ENCODE data around the gene NOSTRIN. TPM values are rescaled to one million over a fixed set of nuclear protein-coding genes. Genes with fewer than 3 reads are reported as not detected.

NOSTRIN gene
- total and polyA plus RNA-seq, 5 donors from 2014 or later, result not detected

DNA sequence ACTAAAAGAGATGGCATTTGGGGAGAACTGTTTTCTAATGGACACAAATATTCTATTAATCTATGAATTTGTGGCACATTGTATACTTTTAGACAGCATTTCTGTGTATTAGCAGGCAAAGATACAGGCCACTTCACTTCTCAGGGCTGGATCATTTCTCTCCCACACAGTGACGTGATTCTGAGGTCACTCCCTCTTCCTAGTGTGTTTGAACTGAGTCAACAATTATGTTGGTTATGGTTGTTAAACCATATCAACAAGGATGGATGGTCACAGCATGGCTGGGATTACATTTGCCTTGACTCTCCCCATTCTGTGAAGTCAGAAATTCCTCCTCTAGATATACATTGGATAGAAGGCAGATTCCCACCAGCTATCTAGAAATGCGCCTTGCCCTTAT, 11.6 kb downstream of the NOSTRIN start:
- no peak overlapping the region for H3K27ac ChIP-seq (ENCODE audit: insufficient read depth, low read length, poor library complexity, severe bottlenecking)
- Mint-ChIP-seq H3K36me3 (no peaks in the 10 kb centered on the region), H3K27ac (no peak overlapping the region), H3K9me3 (peaks cover 0 to 3% (median 0%) of the 10 kb centered on the region in 7 donors), H3K27me3 (peaks cover 19% of the 10 kb centered on the region), H3K4me1 (no peaks in the 10 kb centered on the region), H3K4me3 (no peak overlapping the region)
- H3K27me3 ChIP-seq (ENCODE audit: control insufficient read depth, insufficient read depth, low read length), result peaks cover 4% of the 10 kb centered on the region
- H3K4me3 ChIP-seq (ENCODE audit: low read depth, low read length), result no peak overlapping the region
- no peaks in the 10 kb centered on the region for H3K36me3 ChIP-seq (ENCODE audit: control insufficient read depth, insufficient read depth, low read length)
- no peaks in the 10 kb centered on the region for H3K9me3 ChIP-seq (ENCODE audit: control insufficient read depth in 2 of 2, low read length in 2 of 2)
- no peak for ATAC-seq (ENCODE audit: low read depth in 2 of 2)
- DNase-seq, result no peak
- no peaks in the 10 kb centered on the region for H3K4me1 ChIP-seq (ENCODE audit: control insufficient read depth, insufficient read depth, low read length, poor library complexity, severe bottlenecking)

DNA sequence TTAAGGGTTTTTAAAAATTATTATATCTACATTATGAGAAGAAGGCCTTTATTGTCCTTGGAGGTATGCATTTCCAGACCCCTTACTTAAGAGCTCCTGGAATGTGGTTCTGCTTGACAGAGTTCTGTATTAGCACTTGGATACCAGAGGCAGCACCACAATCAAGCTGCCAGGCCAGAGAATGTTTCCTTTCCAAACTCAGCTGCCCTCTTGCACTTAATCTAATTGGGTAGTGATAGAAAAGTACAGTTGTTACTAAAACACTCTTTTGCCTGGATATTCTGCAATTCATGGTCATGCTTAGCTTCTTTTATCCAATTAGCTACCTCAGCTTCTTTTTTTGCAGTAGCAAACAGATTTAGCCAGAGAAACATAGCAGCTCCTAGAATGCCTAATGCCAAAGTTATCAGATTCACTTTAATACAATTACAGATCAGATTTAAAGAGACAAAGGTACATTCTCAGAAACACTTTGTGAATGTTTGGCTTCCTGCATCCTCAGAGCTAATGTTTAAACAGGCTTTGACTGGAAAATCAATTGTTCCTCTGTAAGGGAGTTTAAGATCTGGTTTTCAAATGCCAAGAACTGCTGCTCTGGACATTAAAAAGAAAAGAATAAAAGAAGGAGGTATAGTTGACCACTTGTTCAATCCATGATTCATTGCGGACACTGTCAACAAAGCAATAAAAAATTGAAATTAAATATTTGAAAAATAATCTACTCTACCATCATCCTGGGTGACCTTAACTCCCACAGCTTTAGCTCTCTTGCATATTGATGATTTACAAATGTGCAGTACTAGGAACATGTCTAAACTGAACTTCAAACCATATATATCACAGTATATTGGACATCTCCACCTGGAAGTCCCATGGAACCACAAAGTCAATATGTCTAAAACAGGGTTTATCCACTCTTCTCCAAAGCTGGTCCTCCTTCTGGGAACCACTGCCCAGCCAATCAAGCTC, 12.8 kb downstream of the NOSTRIN start:
- Histone ChIP-seq H3K27ac (ENCODE audit: insufficient read depth, low read length, poor library complexity, severe bottlenecking) (no peak overlapping the region), H3K4me3 (ENCODE audit: low read depth, low read length) (no peak overlapping the region), H3K9me3 (ENCODE audit: control insufficient read depth in 2 of 2, low read length in 2 of 2) (no peaks in the 10 kb centered on the region), H3K4me1 (ENCODE audit: control insufficient read depth, insufficient read depth, low read length, poor library complexity, severe bottlenecking) (no peaks in the 10 kb centered on the region), H3K36me3 (ENCODE audit: control insufficient read depth, insufficient read depth, low read length) (no peaks in the 10 kb centered on the region), H3K27me3 (ENCODE audit: control insufficient read depth, insufficient read depth, low read length) (peaks cover 4% of the 10 kb centered on the region)
- no peak overlapping the region for H3K27ac Mint-ChIP-seq
- no peak overlapping the region for H3K4me3 Mint-ChIP-seq
- no peak for ATAC-seq (ENCODE audit: low read depth in 2 of 2)
- H3K36me3 Mint-ChIP-seq, result no peaks in the 10 kb centered on the region
- DNase-seq, result no peak
- H3K27me3 Mint-ChIP-seq, result peaks cover 17% of the 10 kb centered on the region
- H3K4me1 Mint-ChIP-seq, result no peaks in the 10 kb centered on the region
- H3K9me3 Mint-ChIP-seq, result peaks cover 0 to 3% (median 0%) of the 10 kb centered on the region in 7 donors

DNA sequence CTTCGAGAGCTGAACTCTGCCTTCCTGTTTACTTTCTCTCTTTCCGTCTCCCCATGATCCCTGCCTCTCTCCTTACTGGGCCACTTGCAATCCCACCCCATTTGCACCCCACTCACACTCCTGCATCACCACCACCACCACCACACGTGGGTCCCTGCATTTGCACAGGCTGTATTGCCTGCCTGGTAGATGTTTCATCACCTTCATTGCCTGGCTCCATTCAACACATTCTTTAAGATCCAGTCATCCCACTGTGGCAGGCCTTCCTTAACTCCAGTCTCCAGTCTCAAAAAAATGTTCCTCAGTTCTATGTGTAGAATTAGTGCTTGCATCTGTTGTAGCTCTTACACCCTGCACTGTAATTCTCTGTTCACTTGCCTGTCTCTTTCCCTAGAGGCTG, 13.9 kb downstream of the NOSTRIN start:
- Mint-ChIP-seq H3K9me3 (peaks cover 0 to 3% (median 0%) of the 10 kb centered on the region in 7 donors), H3K27ac (no peak overlapping the region), H3K4me1 (no peaks in the 10 kb centered on the region), H3K4me3 (no peak overlapping the region), H3K36me3 (no peaks in the 10 kb centered on the region), H3K27me3 (peaks cover 10% of the 10 kb centered on the region)
- Histone ChIP-seq H3K4me3 (ENCODE audit: low read depth, low read length) (no peak overlapping the region), H3K9me3 (ENCODE audit: control insufficient read depth in 2 of 2, low read length in 2 of 2) (no peaks in the 10 kb centered on the region), H3K27ac (ENCODE audit: insufficient read depth, low read length, poor library complexity, severe bottlenecking) (no peak overlapping the region), H3K27me3 (ENCODE audit: control insufficient read depth, insufficient read depth, low read length) (peaks cover 4% of the 10 kb centered on the region), H3K36me3 (ENCODE audit: control insufficient read depth, insufficient read depth, low read length) (no peaks in the 10 kb centered on the region), H3K4me1 (ENCODE audit: control insufficient read depth, insufficient read depth, low read length, poor library complexity, severe bottlenecking) (no peaks in the 10 kb centered on the region)
- no peak for DNase-seq
- ATAC-seq (ENCODE audit: low read depth in 2 of 2), result no peak

DNA sequence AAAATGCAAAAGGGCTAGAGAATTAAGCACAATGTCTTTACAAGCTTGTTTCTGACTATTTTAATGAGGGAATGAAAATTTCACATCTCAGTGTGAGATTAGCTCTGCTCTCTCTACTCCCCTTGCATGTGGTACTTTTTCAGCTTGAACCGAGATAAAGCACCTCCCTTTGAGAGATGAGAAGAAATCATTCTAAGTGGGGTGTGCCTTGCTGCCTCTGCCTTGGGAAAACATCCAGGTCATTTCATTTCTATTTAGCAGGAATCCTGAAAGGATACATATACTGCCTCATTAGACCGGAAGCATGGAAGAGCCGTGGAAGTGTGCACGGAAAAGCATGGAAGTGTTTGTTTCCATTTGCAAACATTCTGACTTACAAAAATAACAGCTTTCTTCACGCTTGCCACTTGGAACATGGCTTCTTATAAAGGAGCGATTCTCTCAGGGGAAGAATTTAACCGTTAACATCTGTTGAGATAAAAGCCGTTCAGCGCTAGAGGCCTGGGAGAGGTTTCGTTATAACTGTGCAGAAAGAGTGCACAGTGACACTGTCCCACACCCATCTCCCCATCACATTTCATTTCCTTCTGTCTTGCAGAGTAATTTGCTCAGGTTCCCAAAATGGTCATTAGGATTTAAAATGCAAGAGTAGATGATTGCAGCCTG, 16.7 kb downstream of the NOSTRIN start:
- H3K27me3 Mint-ChIP-seq, result peaks cover 4% of the 10 kb centered on the region
- Histone ChIP-seq H3K27ac (ENCODE audit: insufficient read depth, low read length, poor library complexity, severe bottlenecking) (no peak overlapping the region), H3K4me1 (ENCODE audit: control insufficient read depth, insufficient read depth, low read length, poor library complexity, severe bottlenecking) (no peaks in the 10 kb centered on the region), H3K4me3 (ENCODE audit: low read depth, low read length) (no peak overlapping the region), H3K36me3 (ENCODE audit: control insufficient read depth, insufficient read depth, low read length) (no peaks in the 10 kb centered on the region), H3K27me3 (ENCODE audit: control insufficient read depth, insufficient read depth, low read length) (peaks cover 2% of the 10 kb centered on the region), H3K9me3 (ENCODE audit: control insufficient read depth in 2 of 2, low read length in 2 of 2) (no peaks in the 10 kb centered on the region)
- no peaks in the 10 kb centered on the region for H3K4me1 Mint-ChIP-seq
- peaks cover 0 to 3% (median 0%) of the 10 kb centered on the region in 7 donors for H3K9me3 Mint-ChIP-seq
- no peak overlapping the region for H3K4me3 Mint-ChIP-seq
- H3K27ac Mint-ChIP-seq, result no peak overlapping the region
- DNase-seq (no peak), ATAC-seq (ENCODE audit: low read depth in 2 of 2) (no peak)
- no peaks in the 10 kb centered on the region for H3K36me3 Mint-ChIP-seq

DNA sequence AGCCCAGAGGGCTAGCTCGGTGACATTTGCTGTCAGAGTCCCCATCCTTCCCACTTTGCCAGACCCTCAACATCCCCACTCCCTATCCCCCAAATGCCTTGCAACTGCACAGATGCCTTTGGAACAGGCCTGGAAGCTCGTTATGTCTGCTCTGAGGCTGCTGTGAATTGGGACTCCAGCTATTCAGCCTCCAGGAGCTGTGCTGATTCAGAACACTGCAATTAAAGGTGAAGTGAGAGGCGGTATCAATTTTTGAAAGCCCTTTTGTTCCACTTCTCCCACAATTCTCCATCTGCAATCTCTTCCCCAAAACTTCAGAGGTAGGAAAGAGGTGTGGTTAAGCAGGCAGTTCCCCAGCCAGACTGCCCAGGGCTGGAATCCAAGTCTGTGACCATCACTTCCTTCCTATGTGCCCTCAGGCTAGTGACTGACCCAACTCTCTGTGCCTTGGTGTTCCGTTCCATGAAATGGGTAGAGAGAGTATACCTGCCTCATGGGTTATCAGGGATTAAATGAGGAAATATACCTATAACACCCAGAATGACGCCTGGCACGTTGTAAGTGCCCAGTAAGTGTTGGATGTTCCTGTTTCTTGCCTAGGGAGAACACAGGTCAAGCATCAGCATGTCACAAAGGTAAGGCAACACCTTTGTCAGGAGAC, 17.5 kb downstream of the NOSTRIN start:
- DNase-seq (no peak), ATAC-seq (ENCODE audit: low read depth in 2 of 2) (no peak)
- Histone ChIP-seq H3K27me3 (ENCODE audit: control insufficient read depth, insufficient read depth, low read length) (no peaks in the 10 kb centered on the region), H3K27ac (ENCODE audit: insufficient read depth, low read length, poor library complexity, severe bottlenecking) (no peak overlapping the region), H3K4me3 (ENCODE audit: low read depth, low read length) (no peak overlapping the region), H3K4me1 (ENCODE audit: control insufficient read depth, insufficient read depth, low read length, poor library complexity, severe bottlenecking) (no peaks in the 10 kb centered on the region), H3K36me3 (ENCODE audit: control insufficient read depth, insufficient read depth, low read length) (no peaks in the 10 kb centered on the region), H3K9me3 (ENCODE audit: control insufficient read depth in 2 of 2, low read length in 2 of 2) (no peaks in the 10 kb centered on the region)
- H3K4me1 Mint-ChIP-seq, result no peaks in the 10 kb centered on the region
- peaks cover 0 to 3% (median 0%) of the 10 kb centered on the region in 7 donors for H3K9me3 Mint-ChIP-seq
- H3K27me3 Mint-ChIP-seq, result peaks cover 4% of the 10 kb centered on the region
- no peak overlapping the region for H3K27ac Mint-ChIP-seq
- H3K4me3 Mint-ChIP-seq, result no peak overlapping the region
- H3K36me3 Mint-ChIP-seq, result no peaks in the 10 kb centered on the region

DNA sequence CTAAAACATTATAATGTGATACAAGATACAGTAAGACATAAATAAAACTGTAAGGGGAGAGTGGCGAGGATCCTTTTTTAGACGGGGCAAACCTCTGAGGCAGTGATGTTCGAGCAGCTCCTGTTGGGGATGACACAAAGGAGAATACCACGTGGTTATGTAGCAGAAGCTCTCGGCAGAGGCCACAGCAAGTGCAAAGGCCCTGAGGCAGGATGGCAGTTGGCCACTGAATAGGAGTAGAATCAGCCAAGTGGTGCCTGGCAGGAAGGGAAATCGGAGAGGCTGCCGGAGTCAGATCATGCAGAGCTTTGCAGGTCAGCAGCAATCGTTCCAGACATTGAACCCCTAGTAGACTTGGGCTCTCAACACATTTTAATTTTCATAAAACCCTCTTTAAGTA, 19.1 kb downstream of the NOSTRIN start:
- Mint-ChIP-seq H3K4me1 (no peaks in the 10 kb centered on the region), H3K27ac (no peak overlapping the region), H3K27me3 (peaks cover 4% of the 10 kb centered on the region), H3K9me3 (no peaks in the 10 kb centered on the region), H3K36me3 (no peaks in the 10 kb centered on the region), H3K4me3 (no peak overlapping the region)
- Histone ChIP-seq H3K4me3 (ENCODE audit: low read depth, low read length) (no peak overlapping the region), H3K9me3 (ENCODE audit: control insufficient read depth in 2 of 2, low read length in 2 of 2) (no peaks in the 10 kb centered on the region), H3K27me3 (ENCODE audit: control insufficient read depth, insufficient read depth, low read length) (no peaks in the 10 kb centered on the region), H3K4me1 (ENCODE audit: control insufficient read depth, insufficient read depth, low read length, poor library complexity, severe bottlenecking) (no peaks in the 10 kb centered on the region), H3K36me3 (ENCODE audit: control insufficient read depth, insufficient read depth, low read length) (no peaks in the 10 kb centered on the region), H3K27ac (ENCODE audit: insufficient read depth, low read length, poor library complexity, severe bottlenecking) (no peak overlapping the region)
- DNase-seq, result no peak
- ATAC-seq (ENCODE audit: low read depth in 2 of 2), result no peak

DNA sequence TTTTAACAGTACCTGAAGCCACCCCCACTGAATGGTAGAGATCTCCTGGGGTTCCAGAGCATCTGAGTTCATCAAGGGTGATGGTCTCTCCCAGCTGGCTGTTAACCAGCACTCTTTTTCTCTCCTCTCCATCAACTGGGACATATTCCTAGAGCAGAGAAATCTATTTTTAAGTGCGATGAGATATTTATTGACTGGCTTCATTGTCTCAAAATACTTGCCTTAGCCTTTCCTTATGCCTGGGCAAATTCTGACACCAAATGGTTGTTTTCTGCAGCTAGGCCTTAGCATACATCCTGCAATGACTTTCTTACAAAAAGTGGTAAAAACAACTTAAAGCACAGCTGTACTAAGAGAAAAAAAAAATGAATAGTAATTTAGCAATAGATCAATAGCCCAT, 19.6 kb downstream of the NOSTRIN start:
- Mint-ChIP-seq H3K4me1 (no peaks in the 10 kb centered on the region), H3K36me3 (no peaks in the 10 kb centered on the region), H3K9me3 (no peaks in the 10 kb centered on the region), H3K27me3 (peaks cover 4% of the 10 kb centered on the region), H3K27ac (no peak overlapping the region), H3K4me3 (no peak overlapping the region)
- ATAC-seq (ENCODE audit: low read depth in 2 of 2) (no peak), DNase-seq (no peak)
- H3K4me3 ChIP-seq (ENCODE audit: low read depth, low read length), result no peak overlapping the region
- H3K27ac ChIP-seq (ENCODE audit: insufficient read depth, low read length, poor library complexity, severe bottlenecking), result no peak overlapping the region
- H3K27me3 ChIP-seq (ENCODE audit: control insufficient read depth, insufficient read depth, low read length), result no peaks in the 10 kb centered on the region
- no peaks in the 10 kb centered on the region for H3K9me3 ChIP-seq (ENCODE audit: control insufficient read depth in 2 of 2, low read length in 2 of 2)
- H3K36me3 ChIP-seq (ENCODE audit: control insufficient read depth, insufficient read depth, low read length), result no peaks in the 10 kb centered on the region
- H3K4me1 ChIP-seq (ENCODE audit: control insufficient read depth, insufficient read depth, low read length, poor library complexity, severe bottlenecking), result no peaks in the 10 kb centered on the region
